ENCODE results near the gene SEC61A2. TPM values are rescaled to one million over a fixed set of nuclear protein-coding genes. Genes with fewer than 3 reads are reported as not detected.
A peak's percentile ranks its signal among the peaks of the same experiment; 100 is the strongest.

The SEC61A2 gene
- total RNA-seq, 1 donor from 2014 or later, result 39.1 TPM

GRCh38 chr10:12214093-12214492 lies 84.6 kb downstream of the SEC61A2 start:
- H3K9me3 Mint-ChIP-seq, result no peaks in the 10 kb centered on the region
- H3K27ac Mint-ChIP-seq, result no peak overlapping the region
- peaks cover 24% of the 10 kb centered on the region for H3K36me3 ChIP-seq
- no peak overlapping the region for H3K4me3 ChIP-seq
- no peaks in the 10 kb centered on the region for H3K4me1 ChIP-seq
- H3K9me3 ChIP-seq (ENCODE audit: low read depth), result no peaks in the 10 kb centered on the region
- no peak overlapping the region for H3K9ac ChIP-seq
- H3F3A ChIP-seq (ENCODE audit: low read depth), result peaks cover 9% of the 10 kb centered on the region
- peaks cover 41% of the 10 kb centered on the region for H3K36me3 Mint-ChIP-seq
- no peaks in the 10 kb centered on the region for H3K27me3 ChIP-seq
- no peak for DNase-seq (ENCODE audit: low spot score)
- no peak overlapping the region for H3K4me3 Mint-ChIP-seq
- H3K4me1 Mint-ChIP-seq, result no peaks in the 10 kb centered on the region
- no peak overlapping the region for H3K4me2 ChIP-seq
- peaks cover 11% of the 10 kb centered on the region for H4K20me1 ChIP-seq (ENCODE audit: low read depth)
- TF ChIP-seq CTCF (IDR thresholded peaks at IDR 0.05) (no peak), EZH2 (IDR thresholded peaks at IDR 0.05) (no peak), EZH2phosphoT487 (IDR thresholded peaks at IDR 0.05) (no peak)
- H3K79me2 ChIP-seq (ENCODE audit: low read depth), result peaks cover 15% of the 10 kb centered on the region
- H3K27ac ChIP-seq, result no peak overlapping the region
- no peaks in the 10 kb centered on the region for H3K27me3 Mint-ChIP-seq (ENCODE audit: insufficient read depth, low read depth)
- H2AFZ ChIP-seq (replicated peaks), result no peak overlapping the region

- Histone ChIP-seq H3K9me3 (ENCODE audit: low read depth) (no peaks in the 10 kb centered on the region), H2AFZ (replicated peaks) (no peak overlapping the region), H3K36me3 (peaks cover 25% of the 10 kb centered on the region), H3K9ac (no peak overlapping the region), H3K27ac (no peak overlapping the region), H3K79me2 (ENCODE audit: low read depth) (peaks cover 11% of the 10 kb centered on the region), H3K4me1 (no peaks in the 10 kb centered on the region), H3K4me2 (no peak overlapping the region), H3F3A (ENCODE audit: low read depth) (peaks cover 9% of the 10 kb centered on the region), H4K20me1 (ENCODE audit: low read depth) (peaks cover 11% of the 10 kb centered on the region), H3K27me3 (no peaks in the 10 kb centered on the region), H3K4me3 (no peak overlapping the region)
- peak; percentile 61 for DNase-seq (ENCODE audit: low spot score)
- Mint-ChIP-seq H3K27me3 (ENCODE audit: insufficient read depth, low read depth) (no peaks in the 10 kb centered on the region), H3K4me1 (no peaks in the 10 kb centered on the region), H3K4me3 (no peak overlapping the region), H3K36me3 (peaks cover 40% of the 10 kb centered on the region), H3K27ac (no peak overlapping the region), H3K9me3 (no peaks in the 10 kb centered on the region)
- no peak for TF ChIP-seq EZH2phosphoT487 (IDR thresholded peaks at IDR 0.05)
- TF ChIP-seq EZH2 (IDR thresholded peaks at IDR 0.05), result no peak
- peak; percentile 68 for TF ChIP-seq CTCF (IDR thresholded peaks at IDR 0.05)
Measured at GRCh38 chr10:12214763-12215218, 85.3 kb downstream of the SEC61A2 start.

MicroRNAs within 50 kb of the gene (microRNA counts, 767-probe panel; counts per million panel counts)
- microRNA hsa-miR-548ak, result 460 counts per million, percentile 90 among the panel's probes with 10 or more counts

Small RNA genes lying within 50 kb of the gene (microRNA-seq; reads per million reads assigned to microRNA genes)
- not detected for gene MIR548AK

Small RNA genes lying within 50 kb of the gene (small RNA-seq; reads per million reads assigned to genes)
- gene MIR548AK (not detected), gene RNU6-88P (not detected)

Other genes starting within 250 kb of the SEC61A2 start
- 19.6 and 33.2 TPM in 2 replicates for gene UPF2, start 86.9 kb upstream of the SEC61A2 start, total RNA-seq (ENCODE audit: low replicate concordance)
- 53.9 and 62.0 TPM in 2 replicates for gene DHTKD1, start 60.7 kb upstream of the SEC61A2 start, total RNA-seq (ENCODE audit: low replicate concordance)
- gene NUDT5, start 66.2 kb downstream of the SEC61A2 start, total RNA-seq (ENCODE audit: low replicate concordance), result 80.7 and 85.0 TPM in 2 replicates
- 134 and 135 TPM in 2 replicates for gene CDC123, start 66.5 kb downstream of the SEC61A2 start, total RNA-seq (ENCODE audit: low replicate concordance)
- gene CAMK1D, start 219.9 kb downstream of the SEC61A2 start, total RNA-seq (ENCODE audit: low replicate concordance), result 7.6 and 8.8 TPM in 2 replicates

Measured in neural progenitor cell (in vitro differentiated cells).